ENCODE measurements around the gene STK11IP. TPM values are rescaled to one million over a fixed set of nuclear protein-coding genes. Genes with fewer than 3 reads are reported as not detected.

Gene STK11IP
- total and polyA plus RNA-seq, 2 of the 13 experiments (the other 11 are each of a cell fraction or from before 2014, with no cell fraction given): 12.8 to 24.0 TPM

- TF ChIP-seq MBNL3 (CRISPR knock-in tag; conservative IDR thresholded peaks at IDR 0.05) (no peak), GZF1 (CRISPR knock-in tag; IDR thresholded peaks at IDR 0.05) (peak; percentile 72; the same call in 1 of the 2 replicates), ZBTB34 (CRISPR knock-in tag; IDR thresholded peaks at IDR 0.05) (no peak), ZNF343 (CRISPR knock-in tag; IDR thresholded peaks at IDR 0.05) (peak; percentile 68; the same call in 1 of the 2 replicates), SMARCC2 (IDR thresholded peaks at IDR 0.05) (no peak), TEF (CRISPR knock-in tag; IDR thresholded peaks at IDR 0.05) (no peak), DBP (CRISPR knock-in tag; IDR thresholded peaks at IDR 0.05; ENCODE audit: not compliant biosample characterization) (no peak), ZNF496 (CRISPR knock-in tag; IDR thresholded peaks at IDR 0.05; ENCODE audit: insufficient replicate concordance) (no peak), E2F2 (CRISPR knock-in tag; IDR thresholded peaks at IDR 0.05; ENCODE audit: borderline replicate concordance) (no peak), HMGXB3 (CRISPR knock-in tag; IDR thresholded peaks at IDR 0.05; ENCODE audit: borderline replicate concordance) (no peak), SKIL (CRISPR knock-in tag; IDR thresholded peaks at IDR 0.05; ENCODE audit: borderline replicate concordance) (peak; percentile 17; the same call in 1 of the 2 replicates), SMAD1 (CRISPR knock-in tag; IDR thresholded peaks at IDR 0.05; ENCODE audit: borderline replicate concordance, low read depth) (no peak), HMGA1 (CRISPR knock-in tag; conservative IDR thresholded peaks at IDR 0.05) (no peak), ARNT (IDR thresholded peaks at IDR 0.05) (no peak), ZNF790 (CRISPR knock-in tag; IDR thresholded peaks at IDR 0.05; ENCODE audit: borderline replicate concordance) (no peak), ZNF660 (CRISPR knock-in tag; IDR thresholded peaks at IDR 0.05; ENCODE audit: borderline replicate concordance, low read depth) (no peak), ZBTB7B (CRISPR knock-in tag; IDR thresholded peaks at IDR 0.05) (no peak)
Measured at GRCh38 chr2:219561179-219562048, 36.2 kb upstream of the STK11IP start (continued).

All from HepG2 (cell line).